NCI-H1694 (cell line): Measurements from ENCODE around the gene FAM83E.
A peak's percentile ranks its signal among the peaks of the same experiment; 100 is the strongest.
"Not testable (repeated sequence)": the region's sequence is repeated elsewhere in the genome, so short reads cannot be mapped to it uniquely, and the experiment has no call there.

Experiments used
- DNase-seq: peaks from one replicate; lab custom pipeline; 2025; lab: John Stamatoyannopoulos, UW

The FAM83E gene

GRCh38 chr19:48641850-48642249 is 27.0 kb upstream of the FAM83E start:
- no peak for DNase-seq

GRCh38 chr19:48639483-48640375 is 24.9 kb upstream of the FAM83E start:
- DNase-seq: no peak

- no peak for DNase-seq
These were observed 24.0 kb upstream of the FAM83E start for GRCh38 chr19:48638831-48639381.

- peak; percentile 90 for DNase-seq
These were observed 23.3 kb upstream of the FAM83E start for GRCh38 chr19:48637948-48638830.

- DNase-seq: peak; percentile 97
These were observed 22.6 kb upstream of the FAM83E start for GRCh38 chr19:48637449-48637947.

GRCh38 chr19:48636859-48637448 is 22.1 kb upstream of the FAM83E start, which contains the start of gene DBP:
Gene DBP (minus strand): TSS chr19:48637379. CDS start chr19:48636994, 385 bp downstream.
- no peak for DNase-seq

- DNase-seq: peak; percentile 31
These were observed 21.3 kb upstream of the FAM83E start for GRCh38 chr19:48635966-48636858.

GRCh38 chr19:48635263-48635965 is 20.5 kb upstream of the FAM83E start:
- DNase-seq: no peak

GRCh38 chr19:48634424-48635262 is 19.8 kb upstream of the FAM83E start:
- peak; percentile 97 for DNase-seq

GRCh38 chr19:48634036-48634342 is 19.1 kb upstream of the FAM83E start:
- no peak for DNase-seq

GRCh38 chr19:48633148-48634035 is 18.5 kb upstream of the FAM83E start:
- DNase-seq: no peak

GRCh38 chr19:48632692-48633147 is 17.8 kb upstream of the FAM83E start:
- no peak for DNase-seq

GRCh38 chr19:48632286-48632685 is 17.4 kb upstream of the FAM83E start:
- not testable (repeated sequence) for DNase-seq

GRCh38 chr19:48631225-48631624 is 16.3 kb upstream of the FAM83E start:
- no peak for DNase-seq

- no peak for DNase-seq
These were observed 15.6 kb upstream of the FAM83E start for GRCh38 chr19:48630296-48631063.

GRCh38 chr19:48629599-48630295 is 14.9 kb upstream of the FAM83E start:
- DNase-seq: no peak

- DNase-seq: no peak
These were observed 14.4 kb upstream of the FAM83E start for GRCh38 chr19:48629297-48629598.
